PC-3 (cell line): ENCODE results near the gene FNIP1.

Source experiments
- EZH2 ChIP-seq: fragments of 300-600 bp; sonication (generic); IDR thresholded peaks from one replicate; pipeline ENCODE4 v1.6.1; 2017; ENCODE audit warnings: antibody characterized with exemption, mild to moderate bottlenecking, low read length; ENCODE audit not compliant: unreplicated experiment
- EZH2phosphoT487 ChIP-seq: fragments of 300-600 bp; sonication (generic); IDR thresholded peaks from 2 replicates; pipeline ENCODE4 v1.6.1; 2018; ENCODE audit warnings: mild to moderate bottlenecking, antibody characterized with exemption, low read length, borderline replicate concordance
- TF ChIP-seq, protein P1 (sequence below): fragments of 300-600 bp; sonication (generic); conservative IDR thresholded peaks from 2 replicates; pipeline ENCODE4 v1.5.1; 2017; ENCODE audit warnings: antibody characterized with exemption, low read depth, mild to moderate bottlenecking, low read length

DNA sequence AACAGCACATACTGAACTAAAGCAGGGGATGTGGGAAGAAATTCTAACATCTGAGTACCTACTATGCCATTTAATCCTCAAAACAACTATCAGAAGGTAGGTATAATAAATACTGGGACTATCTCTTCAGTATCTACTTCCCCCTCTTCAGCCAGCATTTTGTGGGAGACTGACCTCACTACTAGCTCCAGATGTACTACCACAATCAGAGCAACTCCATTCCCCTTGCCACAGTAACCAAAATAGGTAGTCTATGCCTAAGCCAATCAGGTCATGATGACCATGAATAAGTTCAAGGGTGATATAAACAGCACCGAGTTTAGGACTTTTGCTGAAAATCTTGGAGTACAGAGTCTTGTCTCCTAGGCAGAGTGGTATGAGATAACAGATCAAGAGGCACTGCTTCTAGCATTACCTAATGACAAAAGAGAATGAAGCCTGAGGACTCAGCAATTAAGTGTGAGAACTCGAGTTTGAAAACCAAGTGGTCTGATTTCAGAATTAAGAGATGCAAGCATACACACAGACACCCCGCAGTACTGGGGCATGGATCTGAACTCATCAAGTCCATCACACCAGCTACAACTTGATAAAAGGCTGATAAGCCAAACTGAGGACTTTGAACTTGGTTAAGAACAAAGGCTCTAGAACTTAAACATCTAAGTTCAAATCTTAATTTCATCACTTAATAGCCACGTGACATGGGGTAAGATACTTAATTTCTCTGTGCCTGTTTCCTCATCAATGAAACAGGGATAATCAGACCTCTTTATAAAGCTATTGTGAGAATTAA, 9.7 kb downstream of the FNIP1 start:
- no peak for TF ChIP-seq EZH2
- TF ChIP-seq, protein P1, sequence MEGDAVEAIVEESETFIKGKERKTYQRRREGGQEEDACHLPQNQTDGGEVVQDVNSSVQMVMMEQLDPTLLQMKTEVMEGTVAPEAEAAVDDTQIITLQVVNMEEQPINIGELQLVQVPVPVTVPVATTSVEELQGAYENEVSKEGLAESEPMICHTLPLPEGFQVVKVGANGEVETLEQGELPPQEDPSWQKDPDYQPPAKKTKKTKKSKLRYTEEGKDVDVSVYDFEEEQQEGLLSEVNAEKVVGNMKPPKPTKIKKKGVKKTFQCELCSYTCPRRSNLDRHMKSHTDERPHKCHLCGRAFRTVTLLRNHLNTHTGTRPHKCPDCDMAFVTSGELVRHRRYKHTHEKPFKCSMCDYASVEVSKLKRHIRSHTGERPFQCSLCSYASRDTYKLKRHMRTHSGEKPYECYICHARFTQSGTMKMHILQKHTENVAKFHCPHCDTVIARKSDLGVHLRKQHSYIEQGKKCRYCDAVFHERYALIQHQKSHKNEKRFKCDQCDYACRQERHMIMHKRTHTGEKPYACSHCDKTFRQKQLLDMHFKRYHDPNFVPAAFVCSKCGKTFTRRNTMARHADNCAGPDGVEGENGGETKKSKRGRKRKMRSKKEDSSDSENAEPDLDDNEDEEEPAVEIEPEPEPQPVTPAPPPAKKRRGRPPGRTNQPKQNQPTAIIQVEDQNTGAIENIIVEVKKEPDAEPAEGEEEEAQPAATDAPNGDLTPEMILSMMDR, result no peak
- TF ChIP-seq EZH2phosphoT487, result no peak
